ENCODE results near the gene LEF1.

The LEF1 gene

DNA sequence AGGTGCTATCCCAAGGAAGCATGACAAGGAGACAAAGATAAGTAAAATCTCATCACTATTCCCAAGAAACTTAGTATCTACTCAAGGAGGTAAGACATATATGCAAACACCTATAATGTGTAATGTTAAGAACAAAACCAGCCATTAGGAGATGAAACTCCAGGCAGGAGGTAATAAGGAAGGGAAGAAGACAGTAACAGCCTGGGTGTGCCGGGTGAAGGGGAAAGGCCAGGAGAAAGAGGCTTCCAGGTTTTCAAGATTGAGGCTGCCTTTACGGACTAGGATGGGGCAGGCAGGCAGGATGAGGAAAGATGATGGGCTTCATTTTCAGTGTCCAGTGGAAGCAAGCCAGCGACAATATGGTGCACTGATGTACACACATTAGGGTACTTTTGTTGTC lies 62.5 kb downstream of the LEF1 start:
- Mint-ChIP-seq H3K36me3 (no peaks in the 10 kb centered on the region), H3K4me1 (no peaks in the 10 kb centered on the region), H3K9me3 (no peaks in the 10 kb centered on the region), H3K27ac (no peak overlapping the region), H3K4me3 (no peak overlapping the region), H3K27me3 (peaks cover 4% of the 10 kb centered on the region)
- no peak for DNase-seq (ENCODE audit: low spot score in 2 of 2)
- no peak for ATAC-seq (ENCODE audit: low read depth)

GRCh38 chr4:108103099-108103862 lies 65.5 kb downstream of the LEF1 start:
- Mint-ChIP-seq H3K36me3 (no peaks in the 10 kb centered on the region), H3K4me1 (no peaks in the 10 kb centered on the region), H3K27me3 (peaks cover 4% of the 10 kb centered on the region), H3K27ac (no peak overlapping the region), H3K4me3 (no peak overlapping the region), H3K9me3 (no peaks in the 10 kb centered on the region)
- no peak for ATAC-seq (ENCODE audit: low read depth)
- DNase-seq (ENCODE audit: low spot score in 2 of 2): no peak

DNA sequence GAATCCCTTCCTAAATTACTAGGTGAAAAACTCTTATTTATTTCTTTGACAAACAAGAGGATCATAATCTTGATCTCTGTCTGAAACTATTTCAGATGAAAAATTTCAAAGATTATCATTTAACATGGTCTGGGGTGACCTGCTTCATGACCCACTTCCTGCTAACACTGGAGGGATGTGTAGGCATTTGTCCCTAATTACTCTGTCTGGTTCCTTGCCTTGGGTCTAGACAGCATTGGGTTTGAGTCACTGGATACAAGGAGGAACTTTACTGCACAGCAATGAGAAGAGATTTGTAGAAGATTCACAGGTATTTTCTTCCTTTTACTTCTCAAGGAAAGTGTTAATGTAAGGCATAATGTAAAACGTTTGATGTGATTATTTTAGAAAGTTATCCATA lies 67.9 kb downstream of the LEF1 start:
- no peaks in the 10 kb centered on the region for H3K9me3 Mint-ChIP-seq
- no peaks in the 10 kb centered on the region for H3K36me3 Mint-ChIP-seq
- DNase-seq (ENCODE audit: low spot score in 2 of 2) (no peak), ATAC-seq (ENCODE audit: low read depth) (no peak)
- no peak overlapping the region for H3K27ac Mint-ChIP-seq
- H3K4me3 Mint-ChIP-seq: no peak overlapping the region
- no peaks in the 10 kb centered on the region for H3K4me1 Mint-ChIP-seq
- H3K27me3 Mint-ChIP-seq: peaks cover 5% of the 10 kb centered on the region

GRCh38 chr4:108099838-108100237 lies 68.9 kb downstream of the LEF1 start:
- no peak overlapping the region for H3K4me3 Mint-ChIP-seq
- H3K9me3 Mint-ChIP-seq: no peaks in the 10 kb centered on the region
- H3K4me1 Mint-ChIP-seq: no peaks in the 10 kb centered on the region
- DNase-seq (ENCODE audit: low spot score in 2 of 2): no peak
- no peaks in the 10 kb centered on the region for H3K36me3 Mint-ChIP-seq
- no peak for ATAC-seq (ENCODE audit: low read depth)
- H3K27me3 Mint-ChIP-seq: peaks cover 7% of the 10 kb centered on the region
- no peak overlapping the region for H3K27ac Mint-ChIP-seq

- Mint-ChIP-seq H3K4me3 (no peak overlapping the region), H3K9me3 (no peaks in the 10 kb centered on the region), H3K27ac (no peak overlapping the region), H3K4me1 (no peaks in the 10 kb centered on the region), H3K36me3 (no peaks in the 10 kb centered on the region), H3K27me3 (peaks cover 6% of the 10 kb centered on the region)
- no peak for ATAC-seq (ENCODE audit: low read depth)
- DNase-seq (ENCODE audit: low spot score in 2 of 2): no peak
These were observed 70.7 kb downstream of the LEF1 start for GRCh38 chr4:108097990-108098553.

GRCh38 chr4:108094923-108095482 lies 73.7 kb downstream of the LEF1 start:
- H3K4me3 Mint-ChIP-seq: no peak overlapping the region
- H3K9me3 Mint-ChIP-seq: no peaks in the 10 kb centered on the region
- H3K27ac Mint-ChIP-seq: no peak overlapping the region
- H3K27me3 Mint-ChIP-seq: peaks cover 7% of the 10 kb centered on the region
- DNase-seq (ENCODE audit: low spot score in 2 of 2): no peak
- no peak for ATAC-seq (ENCODE audit: low read depth)
- no peaks in the 10 kb centered on the region for H3K4me1 Mint-ChIP-seq
- H3K36me3 Mint-ChIP-seq: no peaks in the 10 kb centered on the region

DNA sequence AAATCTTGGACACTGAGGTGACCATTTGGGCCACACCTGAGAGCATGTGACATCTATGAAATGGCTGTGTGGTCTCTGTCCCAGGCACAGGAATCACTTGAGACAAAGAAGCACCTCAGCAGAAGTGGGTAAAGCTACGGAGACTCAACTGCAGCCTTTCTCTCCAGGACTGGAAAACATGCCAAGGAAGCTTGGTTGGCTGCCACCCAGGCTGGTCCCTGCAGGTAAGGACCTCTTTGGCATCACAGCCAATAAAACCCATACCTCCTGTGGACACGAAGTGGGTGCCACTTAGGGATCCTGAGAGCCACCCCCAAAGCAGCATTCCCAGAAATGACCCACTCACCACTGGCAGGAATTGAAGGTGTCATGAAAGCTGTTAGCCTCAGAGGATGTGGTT lies 74.6 kb downstream of the LEF1 start:
- Mint-ChIP-seq H3K27me3 (peaks cover 7% of the 10 kb centered on the region), H3K36me3 (no peaks in the 10 kb centered on the region), H3K27ac (no peak overlapping the region), H3K4me1 (no peaks in the 10 kb centered on the region), H3K9me3 (no peaks in the 10 kb centered on the region), H3K4me3 (no peak overlapping the region)
- no peak for ATAC-seq (ENCODE audit: low read depth)
- no peak for DNase-seq (ENCODE audit: low spot score in 2 of 2)

DNA sequence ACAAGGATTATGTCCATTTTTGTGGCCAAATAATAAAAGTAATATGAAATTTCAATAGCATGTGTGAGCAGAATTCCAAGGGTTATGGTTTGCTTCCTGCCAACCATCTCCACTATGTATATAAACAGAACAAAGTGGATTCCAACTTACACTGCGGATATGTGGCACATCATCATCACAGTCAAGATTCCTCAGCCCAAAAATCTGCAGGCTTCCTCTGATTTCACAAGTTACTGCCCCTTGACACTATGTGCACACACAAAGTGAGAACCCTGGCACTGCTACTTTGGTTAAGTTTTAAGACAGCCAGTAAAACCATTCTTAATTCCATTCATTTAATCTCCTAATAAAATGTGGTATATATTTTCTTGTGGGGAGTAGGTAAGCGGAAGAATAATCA lies 76.4 kb downstream of the LEF1 start:
- Mint-ChIP-seq H3K9me3 (no peaks in the 10 kb centered on the region), H3K27me3 (peaks cover 6% of the 10 kb centered on the region), H3K27ac (no peak overlapping the region), H3K4me1 (no peaks in the 10 kb centered on the region), H3K4me3 (no peak overlapping the region), H3K36me3 (no peaks in the 10 kb centered on the region)
- no peak for DNase-seq (ENCODE audit: low spot score in 2 of 2)
- ATAC-seq (ENCODE audit: low read depth): no peak

- Mint-ChIP-seq H3K4me1 (no peaks in the 10 kb centered on the region), H3K27ac (no peak overlapping the region)
These were observed 81.3 kb downstream of the LEF1 start for GRCh38 chr4:108087293-108087967.

GRCh38 chr4:108081256-108081655 lies 87.5 kb downstream of the LEF1 start:
- Mint-ChIP-seq H3K4me1 (no peaks in the 10 kb centered on the region), H3K27me3 (peaks cover 4% of the 10 kb centered on the region), H3K27ac (no peak overlapping the region), H3K36me3 (no peaks in the 10 kb centered on the region), H3K4me3 (no peak overlapping the region), H3K9me3 (no peaks in the 10 kb centered on the region)
- DNase-seq (ENCODE audit: low spot score in 2 of 2) (no peak), ATAC-seq (ENCODE audit: low read depth) (no peak)

More at GRCh38 chr4:108087293-108087967, 81.3 kb downstream of the LEF1 start:
- DNase-seq (ENCODE audit: low spot score in 2 of 2) (no peak), ATAC-seq (ENCODE audit: low read depth) (no peak)
- Mint-ChIP-seq H3K4me3 (no peak overlapping the region), H3K36me3 (no peaks in the 10 kb centered on the region), H3K27me3 (peaks cover 2% of the 10 kb centered on the region), H3K9me3 (no peaks in the 10 kb centered on the region)

GRCh38 chr4:108080747-108081146 lies 88.0 kb downstream of the LEF1 start:
- ATAC-seq (ENCODE audit: low read depth) (no peak), DNase-seq (ENCODE audit: low spot score in 2 of 2) (no peak)
- Mint-ChIP-seq H3K36me3 (no peaks in the 10 kb centered on the region), H3K4me1 (no peaks in the 10 kb centered on the region), H3K27ac (no peak overlapping the region), H3K27me3 (peaks cover 4% of the 10 kb centered on the region), H3K4me3 (no peak overlapping the region), H3K9me3 (no peaks in the 10 kb centered on the region)

DNA sequence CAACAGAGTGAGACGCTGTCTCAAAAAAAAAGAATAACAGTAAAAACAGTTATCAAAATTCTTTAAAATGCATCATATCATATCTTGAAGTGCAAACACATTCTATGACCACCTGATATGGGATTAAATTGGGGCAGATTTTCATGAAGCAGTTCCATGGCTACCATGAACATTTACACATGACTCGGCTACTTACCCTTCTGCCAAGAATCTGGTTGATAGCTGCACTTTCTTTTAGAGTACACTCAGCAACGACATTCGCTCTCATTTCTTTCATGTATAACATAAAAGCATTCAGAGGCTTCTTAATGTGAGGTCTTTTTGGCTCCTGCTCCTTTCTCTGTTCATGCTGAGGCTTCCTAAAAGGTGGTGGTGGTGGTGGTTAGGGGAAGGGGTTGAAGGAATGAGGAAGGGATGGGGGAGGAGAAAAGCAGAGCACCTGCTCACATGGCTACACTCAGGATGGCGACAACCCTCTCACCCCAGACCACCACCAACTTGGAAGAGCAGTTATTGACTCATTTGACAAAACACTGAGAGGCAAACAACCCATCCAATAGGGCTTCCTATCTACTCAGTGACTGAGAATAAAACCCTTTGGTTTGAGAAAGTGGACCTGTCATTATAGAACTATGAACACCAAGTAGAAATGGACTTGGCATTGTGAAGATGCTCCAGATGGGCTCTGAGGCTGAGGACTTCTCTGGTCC lies 90.6 kb downstream of the LEF1 start:
- no peaks in the 10 kb centered on the region for H3K9me3 Mint-ChIP-seq
- H3K4me3 Mint-ChIP-seq: no peak overlapping the region
- H3K36me3 Mint-ChIP-seq: no peaks in the 10 kb centered on the region
- DNase-seq (ENCODE audit: low spot score in 2 of 2): no peak
- H3K27me3 Mint-ChIP-seq: peaks cover 4% of the 10 kb centered on the region
- ATAC-seq (ENCODE audit: low read depth): no peak
- no peak overlapping the region for H3K27ac Mint-ChIP-seq
- H3K4me1 Mint-ChIP-seq: no peaks in the 10 kb centered on the region

DNA sequence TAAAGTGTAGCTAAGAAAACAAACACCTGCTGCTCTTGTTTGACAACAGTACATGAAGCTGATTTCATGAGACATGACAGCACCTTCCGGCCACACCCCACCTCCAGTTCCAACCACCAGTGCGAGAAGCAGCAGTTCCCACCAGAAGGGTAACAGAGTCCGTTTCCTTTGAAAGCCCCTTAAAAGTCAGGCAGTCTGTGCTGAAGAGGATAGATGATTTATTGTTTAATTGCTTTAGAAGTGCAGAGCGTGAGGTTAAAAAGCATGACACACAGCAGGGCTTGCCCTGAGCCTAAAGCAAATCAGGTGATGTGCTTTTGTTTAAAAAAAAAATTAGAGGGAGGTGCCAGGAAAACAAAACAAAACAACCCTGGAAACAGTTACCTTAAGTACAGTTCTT lies 96.4 kb downstream of the LEF1 start:
- peak; percentile 32 for ATAC-seq (ENCODE audit: low read depth)
- H3K27ac Mint-ChIP-seq: peak overlapping the region; percentile 6
- H3K4me3 Mint-ChIP-seq: peak overlapping the region; percentile 16
- peaks cover 4% of the 10 kb centered on the region for H3K27me3 Mint-ChIP-seq
- no peaks in the 10 kb centered on the region for H3K9me3 Mint-ChIP-seq
- no peaks in the 10 kb centered on the region for H3K36me3 Mint-ChIP-seq
- DNase-seq (ENCODE audit: low spot score in 2 of 2): no peak
- peaks cover 7% of the 10 kb centered on the region for H3K4me1 Mint-ChIP-seq

GRCh38 chr4:108070775-108071174 lies 98.0 kb downstream of the LEF1 start:
- ATAC-seq (ENCODE audit: low read depth) (no peak), DNase-seq (ENCODE audit: low spot score in 2 of 2) (no peak)
- no peaks in the 10 kb centered on the region for H3K36me3 Mint-ChIP-seq
- no peak overlapping the region for H3K4me3 Mint-ChIP-seq
- H3K4me1 Mint-ChIP-seq: peaks cover 7% of the 10 kb centered on the region
- peaks cover 8% of the 10 kb centered on the region for H3K27me3 Mint-ChIP-seq
- H3K27ac Mint-ChIP-seq: no peak overlapping the region
- no peaks in the 10 kb centered on the region for H3K9me3 Mint-ChIP-seq

Measured in memory B cell (primary cell).